Vagina (tissue), 2 donors: ENCODE results near the gene MAST4. TPM values are rescaled to one million over a fixed set of nuclear protein-coding genes. Genes with fewer than 3 reads are reported as not detected.

Experiments used
- DNase-seq, 2 donors: peaks; one replicate each; pipeline ENCODE4 v3.0.0-alpha.2; 2017; ENCODE audit errors: extremely low spot score in 2 of 2
- H3K27ac ChIP-seq: fragments of 200-600 bp; sonication (generic); one replicate; pipeline ENCODE4 v1.5.1; 2019
- H3K27me3 ChIP-seq: fragments of 200-600 bp; sonication (generic); one replicate; pipeline ENCODE4 v1.5.1; 2019
- H3K36me3 ChIP-seq, 2 donors: fragments of 200-600 bp; sonication (generic); one replicate each; pipeline ENCODE4 v1.5.1; 2017 to 2019
- H3K4me1 ChIP-seq: fragments of 200-600 bp; sonication (generic); one replicate; pipeline ENCODE4 v1.5.1; 2019
- H3K4me3 ChIP-seq, 2 donors: fragments of 200-600 bp; sonication (generic); 1 replicate in 1 of 2; 2 replicates in 1 of 2; pipeline ENCODE4 v1.5.1; 2016 to 2019
- H3K9me3 ChIP-seq: fragments of 200-600 bp; sonication (generic); one replicate; pipeline ENCODE4 v1.5.1; 2019
- POLR2A ChIP-seq, 2 donors: fragments of 450-650 bp; IDR thresholded peaks; one replicate each; pipeline ENCODE4 v1.6.1; 2017; ENCODE audit warnings: antibody characterized with exemption in 2 of 2, mild to moderate bottlenecking in 2 of 2, moderate library complexity in 2 of 2
- POLR2AphosphoS5 ChIP-seq, 2 donors: sonication (generic); formaldehyde crosslinking; IDR thresholded peaks; one replicate each; pipeline ENCODE4 v1.9.0; 2017; ENCODE audit warnings: antibody characterized with exemption in 2 of 2, mild to moderate bottlenecking in 2 of 2, low read depth in 1 of 2; ENCODE audit not compliant: insufficient read depth in 1 of 2
- intact Hi-C: fragments of 100-400 bp; cut with DNase I; formaldehyde crosslinking; loops from one replicate; pipeline ENCODE4 v1.15.1; 2023
- total RNA-seq: library from RNA; depleted of rRNA; stranded (reverse); fragments of >200 nt; gene quantifications from one replicate; pipeline ENCODE4 v1.2.3, GENCODE V29; 2016
- TF ChIP-seq, protein P1 (sequence below), 3 experiments: fragments of 450-650 bp in 2 of 3; fragments of 200-600 bp in 1 of 3; sonication (generic) in 1 of 3; IDR thresholded peaks; one replicate each; pipeline ENCODE4 v1.5.1; 2017 to 2019; ENCODE audit warnings: antibody characterized with exemption in 3 of 3, mild to moderate bottlenecking in 2 of 3, moderate library complexity in 2 of 3

The MAST4 gene
- total RNA-seq, 1 donor from 2014 or later = 85.9 TPM

DNA sequence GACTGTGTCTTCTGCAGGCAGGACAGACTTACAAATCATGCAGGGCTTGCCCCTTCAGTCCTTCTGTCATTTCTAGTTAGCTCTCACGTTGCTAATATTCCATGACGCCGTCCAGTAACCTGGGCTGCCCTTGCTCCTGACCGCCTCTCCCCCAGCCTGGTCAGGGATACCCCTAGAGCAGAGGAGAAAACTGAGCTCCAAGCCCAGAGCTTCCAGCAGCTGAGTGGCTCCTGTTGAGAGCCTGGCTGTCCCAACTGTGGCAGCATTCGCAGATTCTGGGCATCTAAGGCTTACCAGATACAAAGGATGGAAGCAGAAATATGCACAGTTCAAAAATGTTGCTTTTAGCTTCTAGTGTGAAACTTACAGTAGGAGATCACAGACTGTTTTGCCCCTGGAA, 415.2 kb downstream of the MAST4 start:
- no peak for DNase-seq
- no peak for TF ChIP-seq POLR2A (IDR thresholded peaks at IDR 0.05)
- no peak for TF ChIP-seq POLR2AphosphoS5 (IDR thresholded peaks at IDR 0.05; ENCODE audit: insufficient read depth in 1 of 2, low read depth in 1 of 2)
- TF ChIP-seq, protein P1, sequence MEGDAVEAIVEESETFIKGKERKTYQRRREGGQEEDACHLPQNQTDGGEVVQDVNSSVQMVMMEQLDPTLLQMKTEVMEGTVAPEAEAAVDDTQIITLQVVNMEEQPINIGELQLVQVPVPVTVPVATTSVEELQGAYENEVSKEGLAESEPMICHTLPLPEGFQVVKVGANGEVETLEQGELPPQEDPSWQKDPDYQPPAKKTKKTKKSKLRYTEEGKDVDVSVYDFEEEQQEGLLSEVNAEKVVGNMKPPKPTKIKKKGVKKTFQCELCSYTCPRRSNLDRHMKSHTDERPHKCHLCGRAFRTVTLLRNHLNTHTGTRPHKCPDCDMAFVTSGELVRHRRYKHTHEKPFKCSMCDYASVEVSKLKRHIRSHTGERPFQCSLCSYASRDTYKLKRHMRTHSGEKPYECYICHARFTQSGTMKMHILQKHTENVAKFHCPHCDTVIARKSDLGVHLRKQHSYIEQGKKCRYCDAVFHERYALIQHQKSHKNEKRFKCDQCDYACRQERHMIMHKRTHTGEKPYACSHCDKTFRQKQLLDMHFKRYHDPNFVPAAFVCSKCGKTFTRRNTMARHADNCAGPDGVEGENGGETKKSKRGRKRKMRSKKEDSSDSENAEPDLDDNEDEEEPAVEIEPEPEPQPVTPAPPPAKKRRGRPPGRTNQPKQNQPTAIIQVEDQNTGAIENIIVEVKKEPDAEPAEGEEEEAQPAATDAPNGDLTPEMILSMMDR (IDR thresholded peaks at IDR 0.05) = no peak
- H3K27ac ChIP-seq = peak overlapping the region; percentile 42
- H3K4me1 ChIP-seq = peaks cover 56% of the 10 kb centered on the region
- intact Hi-C loops = no loop called here
- no peaks in the 10 kb centered on the region for H3K36me3 ChIP-seq
- no peaks in the 10 kb centered on the region for H3K27me3 ChIP-seq
- H3K9me3 ChIP-seq = no peaks in the 10 kb centered on the region
- peak overlapping the region in 1 of 2 donors; percentile 5 for H3K4me3 ChIP-seq

DNA sequence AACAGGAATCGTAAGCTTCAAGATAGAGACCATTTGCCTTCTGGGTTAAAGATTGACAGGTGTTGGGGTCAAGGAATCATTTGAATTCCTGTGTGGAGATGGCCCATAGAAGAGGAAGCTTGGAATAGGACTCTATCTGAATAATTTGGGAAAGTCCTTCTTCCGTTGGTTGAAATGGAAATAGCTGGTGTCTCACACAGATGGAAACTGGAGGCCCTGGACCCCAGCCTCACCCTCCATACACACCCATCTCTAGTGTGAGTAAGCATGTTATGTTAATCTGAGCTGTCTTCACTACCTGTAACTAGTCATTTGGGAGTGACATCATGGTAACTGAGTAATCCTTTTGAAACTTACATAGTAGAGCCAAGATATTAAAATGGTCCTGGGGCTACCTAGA, 416.0 kb downstream of the MAST4 start:
- Histone ChIP-seq H3K27ac (peak overlapping the region; percentile 42), H3K4me3 (no peak overlapping the region), H3K4me1 (peaks cover 53% of the 10 kb centered on the region), H3K9me3 (no peaks in the 10 kb centered on the region), H3K36me3 (no peaks in the 10 kb centered on the region), H3K27me3 (no peaks in the 10 kb centered on the region)
- TF ChIP-seq, protein P1 (IDR thresholded peaks at IDR 0.05) = no peak
- TF ChIP-seq POLR2AphosphoS5 (IDR thresholded peaks at IDR 0.05; ENCODE audit: insufficient read depth in 1 of 2, low read depth in 1 of 2) = peak in 1 of 2 donors; percentile 31
- no peak for DNase-seq
- intact Hi-C loops = no loop called here

DNA sequence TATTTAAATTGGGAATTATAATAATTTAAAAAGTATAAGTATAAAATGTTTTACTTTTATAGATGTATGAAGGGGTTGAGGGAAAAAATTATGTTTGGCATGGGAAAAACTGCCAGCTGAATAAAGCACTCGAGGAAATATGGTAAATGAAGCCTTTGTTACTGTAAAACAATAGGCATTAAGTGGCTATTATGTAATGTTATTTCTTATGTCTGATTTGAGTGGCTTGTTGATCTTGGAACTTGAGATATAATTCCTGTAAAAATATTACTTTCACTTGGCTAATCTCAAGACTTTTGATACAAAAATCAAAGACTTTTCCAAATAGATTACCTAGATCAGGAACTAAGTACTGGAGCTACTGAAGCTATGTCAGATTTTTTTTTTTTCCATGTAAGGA, 417.5 kb downstream of the MAST4 start:
- TF ChIP-seq, protein P1 (IDR thresholded peaks at IDR 0.05) = no peak
- TF ChIP-seq POLR2AphosphoS5 (IDR thresholded peaks at IDR 0.05; ENCODE audit: insufficient read depth in 1 of 2, low read depth in 1 of 2) (peak in 1 of 2 donors; percentile 42), POLR2A (IDR thresholded peaks at IDR 0.05) (no peak)
- no peak overlapping the region for H3K4me3 ChIP-seq
- peaks cover 45% of the 10 kb centered on the region for H3K4me1 ChIP-seq
- H3K27ac ChIP-seq = no peak overlapping the region
- no peak for DNase-seq
- H3K36me3 ChIP-seq = no peaks in the 10 kb centered on the region
- H3K27me3 ChIP-seq = no peaks in the 10 kb centered on the region
- intact Hi-C loops = no loop called here
- no peaks in the 10 kb centered on the region for H3K9me3 ChIP-seq

DNA sequence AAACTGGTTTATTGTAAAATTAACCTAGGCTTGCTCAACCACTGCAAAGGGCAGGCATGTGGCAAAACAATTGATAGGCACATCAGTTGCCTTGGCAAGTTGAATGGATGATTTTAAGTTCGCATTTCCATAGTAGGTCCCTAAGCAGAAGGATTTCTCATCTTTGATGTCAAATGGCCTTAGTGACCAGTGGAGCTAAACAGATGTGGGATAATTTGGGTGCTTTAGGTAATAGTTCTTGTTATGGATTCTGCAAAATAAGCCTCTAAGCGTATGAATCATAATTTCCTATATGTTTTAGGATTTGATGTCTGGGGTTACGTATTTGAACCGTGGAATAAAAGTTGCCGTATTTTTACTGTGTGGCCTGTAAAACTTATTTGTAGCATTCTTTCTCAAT, 418.0 kb downstream of the MAST4 start:
- Histone ChIP-seq H3K27ac (peak overlapping the region; percentile 72), H3K9me3 (no peaks in the 10 kb centered on the region), H3K4me1 (peaks cover 45% of the 10 kb centered on the region), H3K4me3 (no peak overlapping the region), H3K36me3 (no peaks in the 10 kb centered on the region), H3K27me3 (no peaks in the 10 kb centered on the region)
- intact Hi-C loops = no loop called here
- no peak for DNase-seq
- TF ChIP-seq POLR2AphosphoS5 (IDR thresholded peaks at IDR 0.05; ENCODE audit: insufficient read depth in 1 of 2, low read depth in 1 of 2) = no peak
- TF ChIP-seq POLR2A (IDR thresholded peaks at IDR 0.05) = no peak
- TF ChIP-seq, protein P1 (IDR thresholded peaks at IDR 0.05) = no peak

DNA sequence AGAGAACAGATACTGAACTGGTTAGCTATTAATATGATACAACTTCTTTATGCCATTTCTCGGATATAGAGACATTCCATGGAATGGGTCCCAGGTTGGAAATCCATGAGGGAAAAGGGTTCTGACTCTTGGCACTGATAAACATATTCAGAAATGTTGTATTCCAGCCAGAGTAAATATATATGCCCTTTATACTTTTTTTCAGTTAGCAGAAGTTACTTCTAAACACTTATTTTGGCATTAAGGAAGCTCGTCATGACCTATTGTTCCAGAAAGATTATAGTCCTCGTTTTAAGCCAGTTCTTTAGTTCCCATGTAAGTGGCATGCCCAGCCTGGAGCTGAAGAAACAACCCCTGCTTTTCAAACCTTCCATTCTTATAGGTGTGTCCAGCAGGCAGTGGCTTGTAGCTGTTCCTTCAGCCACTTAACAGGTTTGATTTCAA, 418.8 kb downstream of the MAST4 start:
- no peak for DNase-seq
- H3K27ac ChIP-seq = peak overlapping the region; percentile 72
- intact Hi-C loops = no loop called here
- H3K36me3 ChIP-seq = no peaks in the 10 kb centered on the region
- no peaks in the 10 kb centered on the region for H3K27me3 ChIP-seq
- TF ChIP-seq POLR2AphosphoS5 (IDR thresholded peaks at IDR 0.05; ENCODE audit: insufficient read depth in 1 of 2, low read depth in 1 of 2) (peak in 1 of 2 donors; percentile 75), POLR2A (IDR thresholded peaks at IDR 0.05) (no peak)
- no peaks in the 10 kb centered on the region for H3K9me3 ChIP-seq
- H3K4me3 ChIP-seq = peak overlapping the region; percentile 32 to 36
- H3K4me1 ChIP-seq = peaks cover 46% of the 10 kb centered on the region
